HG03025 (cell line): ENCODE measurements around the gene TFCP2.

ENCODE experiments used
- ATAC-seq: cut with Tn5 transposase; IDR thresholded peaks from one replicate; pipeline ENCODE4 v1.9.1; 2021; ENCODE audit warnings: mild to moderate bottlenecking, moderate library complexity; ENCODE audit not compliant: unreplicated experiment, low FRiP score

The TFCP2 gene

DNA sequence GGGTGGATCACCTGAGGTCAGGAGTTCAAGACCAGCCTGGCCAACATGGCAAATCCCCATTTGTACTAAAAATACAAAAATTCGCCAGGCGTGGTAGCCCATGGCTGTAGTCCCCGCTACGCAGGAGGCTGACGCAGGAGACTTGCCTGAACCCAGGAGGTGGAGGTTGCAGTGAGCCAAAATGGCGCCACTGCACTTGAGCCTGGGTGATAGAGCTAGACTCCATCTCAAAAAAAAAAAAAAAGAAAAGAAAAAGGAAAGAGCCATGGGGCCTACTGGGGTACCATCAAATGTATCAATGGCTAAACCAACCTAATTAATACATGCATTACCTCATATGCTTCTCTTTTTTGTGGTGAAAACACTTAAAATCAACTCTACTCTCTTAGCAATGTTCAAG, 10.7 kb downstream of the TFCP2 start:
- no peak for ATAC-seq

DNA sequence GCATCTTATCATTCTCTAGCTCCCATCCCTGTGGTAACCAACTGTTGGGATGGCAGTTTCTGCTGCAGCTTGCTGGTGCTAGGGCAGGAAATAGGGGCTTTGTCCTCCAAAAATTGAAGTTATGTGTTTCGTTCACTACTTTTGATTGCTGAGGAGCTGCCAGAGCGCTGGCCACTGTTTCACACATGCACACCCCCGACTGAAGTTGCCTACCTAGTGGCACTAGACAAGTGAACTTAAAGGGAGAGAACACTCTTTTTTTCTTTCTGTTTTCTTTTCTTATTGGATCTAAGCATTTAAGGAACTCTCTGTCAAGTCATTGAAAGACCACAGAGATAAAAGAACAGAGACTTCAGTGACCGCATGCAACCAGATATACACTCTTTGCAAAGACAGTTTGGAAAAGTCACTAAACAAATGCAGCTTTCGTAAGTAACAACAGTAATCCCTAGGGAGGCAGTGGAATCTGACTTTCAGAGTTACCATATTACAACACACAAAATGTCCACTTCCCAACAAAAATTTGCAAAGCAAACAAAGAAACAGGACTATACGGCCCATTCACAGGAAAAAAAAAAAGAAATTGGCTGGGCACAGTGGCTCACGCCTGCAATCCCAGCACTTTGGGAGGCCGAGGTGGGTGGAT, 12.0 kb downstream of the TFCP2 start:
- no peak for ATAC-seq

DNA sequence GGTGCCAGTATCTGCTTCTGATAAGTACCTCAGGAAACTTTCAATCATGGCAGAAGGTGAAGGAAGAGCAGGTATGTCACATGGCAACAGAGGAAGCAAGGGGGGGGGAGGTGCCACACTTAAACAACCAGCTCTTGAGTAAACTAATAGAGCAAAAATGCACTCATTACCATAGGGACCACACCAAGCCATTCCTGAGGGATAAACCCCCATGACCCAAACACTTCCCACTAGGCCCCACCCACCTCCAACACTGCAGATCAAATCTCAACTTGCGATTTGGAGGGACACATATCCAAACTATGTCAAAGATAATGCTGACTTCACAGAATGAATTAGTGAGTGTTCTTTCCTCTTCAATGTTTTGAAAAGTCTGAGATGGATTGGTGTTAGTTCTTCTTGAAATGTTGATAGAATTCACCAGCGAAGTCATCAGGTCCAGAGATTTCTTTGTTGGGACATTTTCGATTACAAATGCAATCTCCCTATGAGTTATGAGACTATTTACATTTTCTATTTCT, 16.6 kb downstream of the TFCP2 start:
- no peak for ATAC-seq

DNA sequence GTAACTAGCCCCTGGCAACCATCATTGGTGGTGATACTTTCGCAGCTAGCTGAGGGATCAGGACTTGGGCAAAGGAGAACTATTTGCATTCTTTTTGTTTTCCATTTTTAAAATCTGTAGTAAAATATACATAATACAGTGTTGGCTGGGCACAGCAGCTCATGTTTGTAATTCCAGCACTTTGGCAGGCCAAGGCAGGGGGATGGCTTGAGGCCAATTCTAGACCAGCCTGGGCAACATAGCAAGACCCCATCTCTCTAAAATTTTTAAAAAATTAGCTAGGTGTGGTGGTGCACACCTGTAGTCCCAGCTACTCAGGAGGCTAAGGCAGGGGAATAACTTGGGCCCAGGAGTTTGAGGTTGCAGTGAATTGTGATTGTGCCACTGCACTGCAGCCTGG, 20.0 kb downstream of the TFCP2 start:
- ATAC-seq: no peak

DNA sequence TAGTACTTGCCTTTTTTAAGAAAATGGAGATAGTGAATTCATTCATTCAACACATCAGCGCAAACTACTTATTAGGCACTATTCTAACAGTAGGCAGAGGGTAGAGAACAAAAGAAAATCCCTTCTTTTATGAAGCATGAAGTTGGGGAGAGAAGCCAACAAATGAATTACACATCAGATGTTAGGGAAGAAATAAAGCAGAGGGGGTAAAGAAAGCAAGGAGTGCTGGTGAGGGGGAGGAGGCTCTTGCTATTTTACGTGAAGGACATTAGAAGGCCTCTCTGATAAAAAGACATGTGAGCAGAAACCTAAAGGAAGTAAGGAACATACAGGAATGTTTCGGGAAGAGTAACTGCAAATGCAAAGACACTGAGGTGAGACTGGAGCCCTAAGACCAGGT, 22.2 kb downstream of the TFCP2 start:
- ATAC-seq: no peak

DNA sequence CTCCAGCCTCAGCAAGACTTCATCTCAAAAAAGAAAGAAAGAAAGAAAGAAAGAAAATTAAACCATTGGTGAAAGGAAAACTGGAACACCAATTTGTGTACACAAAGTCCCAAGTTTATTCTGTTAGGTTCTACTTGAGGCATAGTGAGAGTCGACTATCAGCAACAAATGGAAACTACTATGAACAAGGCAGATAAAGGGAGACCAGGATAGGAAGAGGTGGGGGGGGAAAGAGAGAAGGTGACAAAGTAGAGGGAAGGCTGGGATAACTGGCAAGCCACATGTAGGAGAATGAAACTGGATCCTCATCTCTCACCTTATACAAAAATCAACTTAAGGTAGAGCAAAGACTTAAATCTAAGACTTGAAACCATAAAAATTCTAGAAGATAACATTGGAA, 25.6 kb downstream of the TFCP2 start:
- no peak for ATAC-seq

DNA sequence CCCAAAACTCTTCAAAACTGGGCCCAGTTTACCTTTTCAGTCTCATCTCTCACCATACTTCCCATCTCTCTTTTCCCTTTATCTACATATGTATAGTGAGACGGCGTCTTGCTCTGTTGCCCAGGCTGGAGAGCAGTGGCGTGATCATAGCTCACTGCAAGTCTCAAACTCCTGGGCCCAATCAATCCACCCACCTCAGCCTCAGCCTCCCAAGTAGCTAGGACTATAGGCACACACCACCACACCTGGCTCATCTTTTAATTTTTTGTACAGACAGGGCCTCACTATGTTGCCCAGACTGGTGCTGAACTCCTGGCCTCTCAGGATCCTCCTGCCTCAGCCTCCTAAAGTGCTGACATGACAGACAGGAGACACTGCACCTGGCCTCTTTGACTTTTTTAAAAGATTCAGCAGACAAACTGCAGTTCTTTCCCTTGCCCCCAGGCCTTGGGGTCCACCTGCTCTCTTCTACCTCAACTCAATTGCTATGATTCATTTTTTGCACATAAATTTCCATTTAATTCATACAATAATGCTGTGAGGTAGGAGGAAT, 33.6 kb downstream of the TFCP2 start:
- no peak for ATAC-seq

DNA sequence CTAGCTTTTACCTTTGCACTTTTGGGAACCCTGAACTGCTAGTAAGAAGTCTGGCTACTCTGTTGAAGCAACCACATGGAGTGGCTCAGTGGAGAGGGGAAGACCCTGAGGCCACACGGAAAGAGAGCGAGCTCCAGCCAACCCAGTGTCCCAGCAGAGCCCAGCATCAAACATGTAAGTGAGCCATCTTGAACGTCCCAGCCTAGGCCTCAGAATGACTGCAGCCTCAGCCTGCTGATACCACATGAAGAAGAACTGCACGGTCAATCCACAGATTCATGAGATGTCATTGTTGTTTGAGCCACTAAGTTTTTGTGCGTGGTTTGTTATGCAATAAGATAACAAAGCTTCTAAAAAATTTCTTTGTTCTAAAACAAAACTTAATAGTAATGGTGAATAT, 40.2 kb downstream of the TFCP2 start:
- ATAC-seq: no peak

DNA sequence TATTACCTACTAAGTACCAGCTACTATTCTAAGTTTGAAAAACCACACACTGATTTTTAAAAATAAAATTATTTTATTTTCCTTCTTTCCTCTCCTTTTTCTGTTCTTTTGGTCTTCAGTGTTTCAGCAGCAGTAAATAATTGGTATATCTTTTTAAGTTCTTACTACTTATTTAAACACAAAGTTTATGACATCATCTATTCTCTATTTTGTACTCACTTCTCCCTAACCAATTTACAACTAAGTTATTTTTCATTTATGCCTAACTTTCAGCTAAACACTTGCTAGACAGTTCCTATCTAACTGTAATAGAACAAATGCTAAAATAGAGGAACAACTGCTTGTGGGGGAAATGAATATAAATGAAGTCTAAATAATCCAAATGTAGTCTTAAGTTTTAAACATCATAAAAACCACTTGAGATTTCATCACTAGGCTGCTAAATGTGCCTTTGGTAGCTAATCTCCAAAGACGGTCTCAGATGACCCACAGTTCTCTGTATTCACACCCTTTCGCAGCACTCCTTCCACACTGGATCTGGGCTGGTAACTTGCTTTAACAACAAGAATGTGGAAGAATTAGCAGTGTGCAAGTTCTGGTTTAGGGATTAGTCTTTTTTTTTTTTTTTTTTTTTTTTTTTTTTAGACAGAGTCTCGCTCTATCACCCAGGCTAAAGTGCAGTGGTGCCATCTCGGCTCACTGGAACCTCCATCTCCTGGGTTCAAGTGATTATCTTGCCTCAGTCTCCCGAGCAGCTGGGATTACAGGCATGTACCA, 41.0 kb downstream of the TFCP2 start:
- ATAC-seq: no peak

DNA sequence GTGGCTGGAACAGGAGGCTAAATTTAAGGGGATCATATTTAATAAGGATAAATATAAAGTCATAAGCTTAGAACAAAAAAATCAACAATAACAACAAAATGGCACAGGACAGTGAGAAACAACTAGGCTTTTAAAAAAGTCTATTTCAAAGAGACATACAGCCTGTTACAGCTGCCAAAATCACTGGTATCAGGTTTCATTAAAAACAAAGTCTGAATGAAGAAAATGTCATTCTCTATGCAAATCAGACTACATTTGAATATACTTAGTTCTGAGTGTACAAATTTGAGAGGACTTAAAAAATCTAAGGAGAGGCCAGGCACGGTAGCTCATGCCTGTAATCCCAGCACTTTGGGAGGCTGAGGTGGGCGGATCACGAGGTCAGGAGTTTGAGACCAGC, 44.0 kb downstream of the TFCP2 start:
- no peak for ATAC-seq

DNA sequence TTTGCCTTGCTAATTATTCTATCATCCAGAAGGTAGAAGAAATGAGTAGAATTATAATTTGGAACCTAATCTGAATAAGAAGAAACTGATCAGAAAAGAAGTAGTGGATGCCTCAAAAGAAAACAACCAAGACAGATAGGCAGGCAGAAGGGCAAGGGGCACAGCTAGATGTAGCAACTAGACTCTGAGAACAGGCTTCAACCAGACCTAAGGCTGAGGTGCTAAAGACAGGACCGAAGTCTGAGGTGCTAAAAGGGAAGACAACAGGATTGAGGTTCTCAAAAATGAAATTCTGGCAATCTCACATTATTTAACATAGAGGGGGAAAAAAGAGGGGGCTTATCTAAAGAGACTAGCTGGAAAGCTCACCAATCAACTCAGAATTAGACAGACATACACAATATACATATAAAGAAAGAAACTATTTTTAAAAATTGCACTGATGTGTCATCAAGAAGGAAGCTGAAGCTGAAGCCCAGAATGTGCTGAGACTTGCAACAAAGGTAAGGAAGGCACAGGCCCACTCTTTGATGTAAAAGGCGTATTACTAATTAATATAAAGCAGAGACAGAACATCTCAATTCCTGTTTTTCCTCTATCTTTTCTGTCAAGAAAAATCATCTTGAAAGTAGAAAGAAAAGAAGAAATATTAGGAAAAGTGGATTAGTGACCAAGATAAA, 45.7 kb downstream of the TFCP2 start:
- no peak for ATAC-seq

DNA sequence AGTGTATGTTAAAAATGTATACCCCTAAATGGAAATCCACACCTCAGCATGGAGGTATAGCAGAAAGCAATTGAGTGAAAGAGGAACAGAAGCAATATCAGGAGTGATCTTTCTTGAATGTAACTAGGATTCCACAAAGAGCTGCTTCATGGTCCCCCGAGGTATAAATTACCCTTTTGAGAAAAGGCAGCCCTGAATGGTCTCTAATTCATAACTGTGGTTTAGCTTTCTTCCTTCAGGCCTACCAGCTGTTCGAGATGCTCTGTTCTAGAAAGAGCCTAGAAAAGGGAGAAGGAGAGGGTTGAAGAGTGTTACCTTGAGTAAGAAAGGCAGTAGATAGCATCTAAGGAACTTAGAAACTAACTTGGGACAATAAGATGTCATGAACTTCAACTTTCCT, 46.6 kb downstream of the TFCP2 start:
- ATAC-seq: no peak

DNA sequence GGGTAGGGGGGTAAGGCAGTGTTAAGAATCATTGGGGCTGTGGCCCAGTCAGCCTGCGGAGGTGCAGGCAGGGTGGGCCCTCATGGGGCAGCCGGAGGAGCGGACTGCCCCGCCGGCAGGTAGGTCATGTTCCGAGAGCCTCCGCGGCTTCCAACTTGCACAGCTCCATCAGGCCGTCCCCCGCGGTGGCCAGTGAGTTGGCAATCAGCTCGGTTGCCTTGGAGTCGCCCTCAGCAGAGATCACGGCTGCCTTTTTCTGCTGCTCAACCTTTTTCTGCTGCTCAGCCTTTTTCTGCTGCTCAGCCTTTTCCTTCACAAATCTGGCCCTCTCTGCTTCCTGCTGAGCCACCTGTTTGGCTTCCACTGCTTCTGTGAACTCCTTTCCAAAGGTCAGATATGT, 48.4 kb downstream of the TFCP2 start:
- ATAC-seq: no peak

DNA sequence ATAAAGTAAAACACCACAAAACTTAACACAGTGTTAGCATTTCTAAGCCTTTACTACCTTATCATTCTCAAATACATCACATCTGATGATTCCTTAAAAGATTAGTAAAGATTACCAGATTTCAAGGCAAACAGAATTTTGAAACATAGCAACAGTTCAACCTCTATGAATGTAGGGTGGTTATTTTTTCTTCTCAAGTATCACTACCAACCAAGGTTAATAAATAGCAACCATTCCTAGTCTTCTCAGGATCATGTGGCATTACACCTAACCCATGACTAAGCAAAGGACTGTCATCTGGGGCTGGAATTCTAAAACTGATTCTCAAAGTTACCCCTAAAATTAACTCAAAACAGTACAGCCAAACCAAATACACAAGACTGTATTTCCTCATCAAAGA, 50.1 kb downstream of the TFCP2 start:
- ATAC-seq: no peak

DNA sequence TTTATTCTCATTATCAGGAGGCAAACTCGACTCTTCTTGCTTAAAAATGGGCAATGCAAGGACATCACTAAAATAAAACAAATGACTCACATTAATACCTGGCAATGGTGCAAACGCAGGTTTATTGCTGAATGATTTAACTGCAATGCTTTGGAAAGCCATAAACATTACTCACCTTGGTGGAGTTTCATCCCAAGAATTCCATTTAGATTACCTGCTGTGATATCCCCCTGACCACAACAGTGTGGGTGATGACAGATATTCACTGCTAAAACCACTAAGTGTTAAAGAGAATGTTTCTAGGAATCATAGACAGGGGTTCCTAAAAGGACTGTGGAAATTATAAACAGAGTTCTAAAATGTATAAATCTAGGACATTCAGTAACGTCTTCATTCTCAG, 54.2 kb downstream of the TFCP2 start:
- no peak for ATAC-seq

DNA sequence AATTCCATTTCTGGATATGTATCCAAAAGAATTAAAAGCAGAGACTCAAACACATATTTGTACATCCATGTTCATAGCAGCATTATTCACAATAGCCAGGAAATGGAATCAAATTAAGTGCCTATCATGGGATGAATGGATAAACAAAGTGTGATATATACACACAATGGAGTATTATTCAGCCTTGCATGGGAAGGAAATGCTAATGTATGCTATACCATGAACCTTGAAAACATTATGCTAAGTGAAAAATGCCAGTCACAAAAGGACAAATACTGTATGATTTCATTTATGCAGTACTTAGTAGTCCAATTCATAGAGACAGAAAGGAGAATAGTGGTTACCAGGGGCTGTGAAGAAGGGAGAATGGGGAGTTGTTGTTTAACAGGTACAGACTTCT, 57.4 kb downstream of the TFCP2 start:
- no peak for ATAC-seq

DNA sequence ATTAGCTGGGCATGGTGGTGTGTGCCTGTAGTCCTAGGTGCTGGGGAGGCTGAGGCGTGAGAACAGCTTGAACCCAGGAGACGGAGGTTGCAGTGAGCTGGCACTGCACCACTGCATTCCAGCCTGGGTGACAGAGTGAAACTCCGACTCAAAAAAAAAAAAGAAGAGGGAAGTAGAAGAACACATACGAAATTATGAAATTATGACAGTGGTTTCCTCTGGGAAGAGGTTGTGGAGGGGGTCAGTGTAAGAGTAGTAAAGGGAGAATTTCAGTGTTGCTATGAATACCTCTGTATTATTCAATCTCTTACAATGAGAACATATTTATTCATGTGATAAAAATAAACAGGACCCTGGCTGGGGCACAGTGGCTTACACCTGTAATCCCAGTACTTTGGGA, 64.8 kb downstream of the TFCP2 start:
- no peak for ATAC-seq

DNA sequence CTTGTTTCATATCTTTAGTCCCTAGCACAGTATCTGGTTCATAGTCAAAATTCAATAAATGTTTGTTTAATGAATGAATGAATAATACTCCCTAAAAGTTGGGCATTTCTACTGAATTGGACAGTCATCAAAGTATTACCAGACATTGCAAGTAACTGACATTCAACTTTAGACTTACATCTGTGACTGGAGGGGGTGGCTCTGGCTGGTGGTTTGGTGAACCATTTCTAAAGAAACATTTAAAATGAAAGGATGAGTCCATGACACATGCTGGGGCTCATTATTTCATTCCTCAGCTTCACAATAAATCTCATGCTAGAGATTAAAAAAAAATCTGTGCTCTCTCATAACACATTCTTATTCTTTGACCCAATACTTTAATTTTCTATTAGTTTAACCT, 69.0 kb downstream of the TFCP2 start:
- ATAC-seq: no peak

DNA sequence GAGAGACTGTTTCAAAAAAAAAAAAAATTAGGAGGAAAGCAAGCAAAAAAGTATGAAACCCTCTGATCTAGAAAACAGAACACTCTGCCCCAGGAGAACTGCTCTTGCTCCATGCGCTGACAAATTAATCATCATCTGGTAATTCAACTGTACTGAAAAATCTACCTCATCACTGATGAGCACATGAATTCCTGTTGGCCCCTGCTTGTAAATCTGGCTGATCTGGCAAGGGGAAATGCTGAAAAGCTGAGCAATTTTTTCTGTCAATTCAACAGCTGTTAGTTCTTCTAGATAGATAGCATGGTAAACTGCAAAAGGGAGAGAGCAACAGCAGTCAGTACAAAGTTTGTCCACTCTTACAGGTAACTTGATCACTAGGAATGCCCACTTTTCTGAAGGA, 74.3 kb downstream of the TFCP2 start:
- no peak for ATAC-seq

DNA sequence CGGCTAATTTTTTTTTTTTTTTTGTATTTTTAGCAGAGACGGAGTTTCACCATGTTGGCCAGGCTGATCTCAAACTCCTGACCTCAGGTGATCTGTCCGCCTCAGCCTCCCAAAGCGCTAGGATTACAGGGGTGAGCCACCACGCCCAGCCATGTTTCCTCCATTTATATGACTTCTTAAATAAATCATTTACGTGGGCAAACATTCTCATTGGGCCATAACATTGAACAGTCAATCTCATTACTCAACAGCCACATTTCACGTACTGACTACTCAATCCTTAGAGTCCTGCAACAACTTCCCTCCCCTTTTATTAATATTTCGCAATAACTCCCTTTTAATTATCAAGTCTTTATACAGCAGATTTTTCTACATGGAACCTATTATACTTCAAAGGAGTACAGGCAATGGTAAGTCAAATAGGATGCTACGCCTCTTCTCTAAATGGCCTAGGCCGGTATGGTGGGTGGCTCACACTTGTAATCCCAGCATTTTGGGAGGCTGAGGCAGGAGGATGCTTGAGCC, 82.2 kb downstream of the TFCP2 start:
- no peak for ATAC-seq

DNA sequence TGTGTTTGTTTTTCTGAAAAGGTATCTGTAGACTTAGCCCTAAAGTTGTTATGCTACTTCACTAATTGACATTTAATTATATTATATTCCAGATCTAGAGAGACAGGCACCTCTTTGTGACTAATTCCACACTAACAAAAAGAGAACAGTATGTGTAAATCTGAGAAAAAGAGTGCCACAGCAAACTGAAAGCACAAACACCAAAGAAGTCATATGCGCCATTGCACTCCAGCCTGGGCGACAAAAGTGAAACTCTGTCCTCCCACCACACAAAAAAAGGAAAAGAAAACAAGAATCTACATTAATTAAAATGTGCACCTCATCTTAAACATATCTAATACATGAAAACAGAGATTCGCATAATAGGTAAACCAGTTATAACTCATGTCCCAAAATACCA, 85.1 kb downstream of the TFCP2 start:
- ATAC-seq: no peak
